ENCODE data around the gene SMG6. TPM values are rescaled to one million over a fixed set of nuclear protein-coding genes. Genes with fewer than 3 reads are reported as not detected.

Gene SMG6
- total and polyA plus RNA-seq, 2 donors (not counting 3 experiments of a cell fraction or from before 2014, with no cell fraction given) = 40.1 to 42.2 TPM

DNA sequence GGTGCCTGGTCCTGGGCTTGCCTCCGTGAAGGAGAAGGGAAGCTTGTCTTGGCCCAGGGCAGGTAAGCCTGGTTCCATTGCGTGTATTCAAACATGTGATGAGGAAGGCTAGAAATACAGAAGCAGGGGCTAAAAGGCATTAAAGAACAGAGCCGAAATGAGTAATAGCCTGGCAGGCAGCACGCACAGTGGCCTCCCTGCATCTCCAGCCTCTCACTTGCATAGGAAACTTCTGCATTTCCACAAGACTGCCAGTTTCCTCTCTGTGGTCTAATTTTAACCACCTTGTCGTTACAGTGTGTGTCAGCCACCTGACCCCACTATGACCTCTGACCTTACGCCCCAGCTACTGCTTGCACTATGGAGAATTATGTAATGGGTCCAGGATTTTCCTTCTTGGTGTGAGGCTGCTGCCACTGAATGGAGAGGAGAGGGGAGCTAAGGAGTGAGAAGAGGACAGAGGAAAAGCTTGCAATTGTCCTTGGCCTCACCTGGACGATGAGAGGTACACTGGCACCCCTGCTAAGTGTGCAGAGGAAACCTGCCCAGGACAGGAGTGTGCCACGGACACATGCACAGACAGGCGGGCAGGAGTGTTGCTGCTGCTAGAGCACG lies 215.9 kb downstream of the SMG6 start:
- BruUV-seq (replicated peaks) = no TSS peak
- FAIRE-seq = peak; percentile 82
- H3K9ac ChIP-seq (replicated peaks; ENCODE audit: extremely low read depth, insufficient read depth, low read length) = no peak overlapping the region
- ChIA-PET CTCF (interaction anchor here (0.7 to 9.2 kb wide), 7 partner anchors 15 to 157 kb away, joined by 3 to 76 read pairs (median 3); partner anchors contain the start of gene HIC1), POLR2A (no interaction called here)
- peaks cover 75% of the 10 kb centered on the region for H3K4me1 ChIP-seq (ENCODE audit: control insufficient read depth, extremely low read depth, insufficient read depth, low read length)
- dilution Hi-C loops (cut with MboI; ENCODE audit: extremely low pct_ligation_motif_present, low sequenced_read_pairs) = no loop called here
- peak; percentile 86 for DNase-seq (ENCODE audit: low read depth, low spot score)
- H3K4me2 ChIP-seq (ENCODE audit: insufficient read depth, low read length) = no peak overlapping the region
- intact Hi-C loops (cut with micrococcal nuclease) = loop anchor here (2.0 kb wide), 1 partner anchor 35 kb away; no protein-coding TSS in a partner anchor
- TF ChIP-seq POLR2A (IDR thresholded peaks at IDR 0.05; ENCODE audit: low read depth, low read length) = no peak
- no peak for TF ChIP-seq FOS (IDR thresholded peaks at IDR 0.05; ENCODE audit: borderline replicate concordance, insufficient read depth, low read length)
- no peak for TF ChIP-seq JUN (IDR thresholded peaks at IDR 0.05; ENCODE audit: borderline replicate concordance, insufficient read depth, insufficient read length, low read depth)
- peak; percentile 67 for TF ChIP-seq POLR2AphosphoS5 (IDR thresholded peaks at IDR 0.05; ENCODE audit: insufficient read depth, low read depth, low read length)
- no peak for TF ChIP-seq GATA2 (IDR thresholded peaks at IDR 0.05; ENCODE audit: insufficient read depth, insufficient read length, low read depth, low read length)
- H4K20me1 ChIP-seq (replicated peaks; ENCODE audit: control insufficient read depth, extremely low read depth, insufficient read depth, low read length) = no peaks in the 10 kb centered on the region
- no peaks in the 10 kb centered on the region for H3K9me1 ChIP-seq (replicated peaks; ENCODE audit: control insufficient read depth, extremely low read depth, insufficient read depth, low read length)
- H3K79me2 ChIP-seq (ENCODE audit: control insufficient read depth, insufficient read depth, low read length) = no peaks in the 10 kb centered on the region
- no peaks in the 10 kb centered on the region for H3K36me3 ChIP-seq (ENCODE audit: control insufficient read depth in 2 of 2, extremely low read depth in 1 of 2, insufficient read depth in 2 of 2, low read length in 2 of 2)
- H3K4me3 ChIP-seq (replicated peaks in 1 of 3; ENCODE audit: insufficient read depth in 1 of 3, low read depth in 1 of 3, low read length in 3 of 3) = no peak overlapping the region
- H3K9me3 ChIP-seq (replicated peaks; ENCODE audit: control insufficient read depth, insufficient read depth, low read length) = no peaks in the 10 kb centered on the region
- H3K27ac ChIP-seq (ENCODE audit: insufficient read depth, low read depth, low read length) = peak overlapping the region; percentile 54
- no peaks in the 10 kb centered on the region for H3K27me3 ChIP-seq (ENCODE audit: control insufficient read depth in 2 of 2, insufficient read depth in 2 of 2, low read length in 2 of 2)
- H2AFZ ChIP-seq (ENCODE audit: low read depth, low read length) = no peak overlapping the region

DNA sequence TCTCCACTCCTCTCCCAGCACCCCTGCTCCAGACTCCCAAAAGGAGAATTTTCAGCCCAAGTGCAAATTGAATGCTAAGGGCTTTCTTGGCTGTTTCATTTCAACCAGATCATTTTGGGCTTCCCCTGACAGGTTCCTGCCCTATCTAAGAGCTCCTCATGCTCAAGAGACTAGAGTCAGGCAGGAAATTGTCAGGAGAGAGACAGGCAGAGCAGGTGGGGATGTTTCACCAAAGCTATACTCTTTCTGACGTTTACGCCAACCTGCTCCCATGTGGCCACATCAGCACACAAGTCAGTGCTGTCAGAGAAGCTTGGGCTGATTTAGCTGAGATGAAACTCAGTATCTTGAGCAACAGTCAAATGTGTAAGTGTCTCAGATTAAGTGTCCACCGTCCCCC lies 217.3 kb downstream of the SMG6 start:
- Histone ChIP-seq H2AFZ (ENCODE audit: low read depth, low read length) (no peak overlapping the region), H3K79me2 (ENCODE audit: control insufficient read depth, insufficient read depth, low read length) (no peaks in the 10 kb centered on the region), H3K4me2 (ENCODE audit: insufficient read depth, low read length) (no peak overlapping the region), H3K9me3 (replicated peaks; ENCODE audit: control insufficient read depth, insufficient read depth, low read length) (no peaks in the 10 kb centered on the region), H3K9ac (replicated peaks; ENCODE audit: extremely low read depth, insufficient read depth, low read length) (no peak overlapping the region), H3K27ac (ENCODE audit: insufficient read depth, low read depth, low read length) (peak overlapping the region; percentile 71), H3K4me1 (ENCODE audit: control insufficient read depth, extremely low read depth, insufficient read depth, low read length) (peaks cover 73% of the 10 kb centered on the region), H3K9me1 (replicated peaks; ENCODE audit: control insufficient read depth, extremely low read depth, insufficient read depth, low read length) (no peaks in the 10 kb centered on the region), H3K27me3 (ENCODE audit: control insufficient read depth in 2 of 2, insufficient read depth in 2 of 2, low read length in 2 of 2) (no peaks in the 10 kb centered on the region), H3K4me3 (replicated peaks in 1 of 3; ENCODE audit: insufficient read depth in 1 of 3, low read depth in 1 of 3, low read length in 3 of 3) (no peak overlapping the region), H4K20me1 (replicated peaks; ENCODE audit: control insufficient read depth, extremely low read depth, insufficient read depth, low read length) (no peaks in the 10 kb centered on the region), H3K36me3 (ENCODE audit: control insufficient read depth in 2 of 2, extremely low read depth in 1 of 2, insufficient read depth in 2 of 2, low read length in 2 of 2) (peaks cover 3 to 9% of the 10 kb centered on the region in 2 experiments)
- CTCF ChIA-PET = interaction anchor here (0.8 to 9.2 kb wide), 14 partner anchors 11 to 159 kb away, joined by 3 to 76 read pairs (median 4); partner anchors contain the start of gene HIC1
- TF ChIP-seq EZH2 (IDR thresholded peaks at IDR 0.05; ENCODE audit: borderline replicate concordance, low read depth, low read length, severe bottlenecking) (no peak), POLR2A (IDR thresholded peaks at IDR 0.05; ENCODE audit: low read depth, low read length) (no peak), JUN (IDR thresholded peaks at IDR 0.05; ENCODE audit: borderline replicate concordance, insufficient read depth, insufficient read length, low read depth) (no peak), FOS (IDR thresholded peaks at IDR 0.05; ENCODE audit: borderline replicate concordance, insufficient read depth, low read length) (no peak), GATA2 (IDR thresholded peaks at IDR 0.05; ENCODE audit: insufficient read depth, insufficient read length, low read depth, low read length) (no peak), POLR2AphosphoS5 (IDR thresholded peaks at IDR 0.05; ENCODE audit: insufficient read depth, low read depth, low read length) (no peak), MYC (IDR thresholded peaks at IDR 0.05; ENCODE audit: low read depth, low read length) (no peak)
- TF ChIP-seq, protein P1, sequence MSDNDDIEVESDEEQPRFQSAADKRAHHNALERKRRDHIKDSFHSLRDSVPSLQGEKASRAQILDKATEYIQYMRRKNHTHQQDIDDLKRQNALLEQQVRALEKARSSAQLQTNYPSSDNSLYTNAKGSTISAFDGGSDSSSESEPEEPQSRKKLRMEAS (IDR thresholded peaks at IDR 0.05; ENCODE audit: insufficient read depth, insufficient read length) = no peak
- TF ChIP-seq, protein P2, sequence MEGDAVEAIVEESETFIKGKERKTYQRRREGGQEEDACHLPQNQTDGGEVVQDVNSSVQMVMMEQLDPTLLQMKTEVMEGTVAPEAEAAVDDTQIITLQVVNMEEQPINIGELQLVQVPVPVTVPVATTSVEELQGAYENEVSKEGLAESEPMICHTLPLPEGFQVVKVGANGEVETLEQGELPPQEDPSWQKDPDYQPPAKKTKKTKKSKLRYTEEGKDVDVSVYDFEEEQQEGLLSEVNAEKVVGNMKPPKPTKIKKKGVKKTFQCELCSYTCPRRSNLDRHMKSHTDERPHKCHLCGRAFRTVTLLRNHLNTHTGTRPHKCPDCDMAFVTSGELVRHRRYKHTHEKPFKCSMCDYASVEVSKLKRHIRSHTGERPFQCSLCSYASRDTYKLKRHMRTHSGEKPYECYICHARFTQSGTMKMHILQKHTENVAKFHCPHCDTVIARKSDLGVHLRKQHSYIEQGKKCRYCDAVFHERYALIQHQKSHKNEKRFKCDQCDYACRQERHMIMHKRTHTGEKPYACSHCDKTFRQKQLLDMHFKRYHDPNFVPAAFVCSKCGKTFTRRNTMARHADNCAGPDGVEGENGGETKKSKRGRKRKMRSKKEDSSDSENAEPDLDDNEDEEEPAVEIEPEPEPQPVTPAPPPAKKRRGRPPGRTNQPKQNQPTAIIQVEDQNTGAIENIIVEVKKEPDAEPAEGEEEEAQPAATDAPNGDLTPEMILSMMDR (IDR thresholded peaks at IDR 0.05; ENCODE audit: extremely low read depth in 1 of 2, insufficient read depth in 1 of 2, low read depth in 1 of 2, low read length in 2 of 2) = no peak
- FAIRE-seq (no peak), DNase-seq (ENCODE audit: low read depth, low spot score) (no peak)
- no TSS peak for BruUV-seq (replicated peaks)
- POLR2A ChIA-PET = interaction anchor here (0.7 kb wide), 1 partner anchor 93 kb away, joined by 3 read pairs; no protein-coding TSS in a partner anchor
- intact Hi-C loops (cut with micrococcal nuclease) = no loop called here
- dilution Hi-C loops (cut with MboI; ENCODE audit: extremely low pct_ligation_motif_present, low sequenced_read_pairs) = no loop called here
